DOHH2 (cell line): ENCODE data around the gene B3GNT9.

ENCODE experiments used
- CTCF ChIP-seq: fragments of 200-600 bp; sonication (generic); IDR thresholded peaks from one replicate; pipeline ENCODE4 v1.5.1; 2014; ENCODE audit warnings: antibody characterized with exemption, mild to moderate bottlenecking, low read depth, low read length; ENCODE audit not compliant: poor library complexity, severe bottlenecking
- EZH2phosphoT487 ChIP-seq: fragments of 200-600 bp; sonication (generic); IDR thresholded peaks from 2 replicates; pipeline ENCODE4 v1.6.1; 2017; ENCODE audit warnings: borderline replicate concordance, mild to moderate bottlenecking, antibody characterized with exemption, low read length, moderate library complexity, mixed read lengths

GRCh38 chr16:67150833-67151396 lies at the start of gene B3GNT9:
- no peak for TF ChIP-seq CTCF
- no peak for TF ChIP-seq EZH2phosphoT487
